Neuronal stem cell (in vitro differentiated cells): ENCODE data around the gene H6PD.
A peak's percentile ranks its signal among the peaks of the same experiment; 100 is the strongest.

Experiments
- DNase-seq: peaks from one replicate; pipeline ENCODE4 v3.0.0-alpha.2; 2013; ENCODE audit warnings: low spot score
- H2AFZ ChIP-seq: one replicate; pipeline ENCODE4 v1.6.1; 2013; ENCODE audit warnings: mild to moderate bottlenecking, low read length, inconsistent platforms
- H2AK5ac ChIP-seq: 2 replicates; pipeline ENCODE4 v1.6.1; 2013; ENCODE audit warnings: low read depth, mild to moderate bottlenecking, inconsistent platforms, low read length, moderate library complexity, mixed read lengths
- H2BK120ac ChIP-seq: 2 replicates; pipeline ENCODE4 v1.6.1; 2013; ENCODE audit warnings: low read depth, mild to moderate bottlenecking, inconsistent platforms, low read length, moderate library complexity, mixed read lengths
- H2BK12ac ChIP-seq: one replicate; pipeline ENCODE4 v1.6.1; 2013; ENCODE audit warnings: low read length, inconsistent platforms
- H2BK15ac ChIP-seq: 2 replicates; pipeline ENCODE4 v1.6.1; 2013; ENCODE audit warnings: mild to moderate bottlenecking, low read length, inconsistent platforms, mixed read lengths
- H2BK5ac ChIP-seq: one replicate; pipeline ENCODE4 v1.6.1; 2013; ENCODE audit warnings: inconsistent platforms, mild to moderate bottlenecking, low read length, moderate library complexity
- H3K14ac ChIP-seq: one replicate; pipeline ENCODE4 v1.6.1; 2013; ENCODE audit warnings: low read length, inconsistent platforms
- H3K18ac ChIP-seq: 2 replicates; pipeline ENCODE4 v1.6.1; 2013; ENCODE audit warnings: low read length, inconsistent platforms
- H3K23ac ChIP-seq: 2 replicates; pipeline ENCODE4 v1.6.1; 2013; ENCODE audit warnings: low read depth, mild to moderate bottlenecking, mixed read lengths, low read length, inconsistent platforms; ENCODE audit not compliant: poor library complexity
- H3K27ac ChIP-seq: replicated peaks from 3 replicates; pipeline ENCODE4 v1.5.1; 2013; ENCODE audit warnings: low read length, inconsistent platforms
- H3K27me3 ChIP-seq, 3 experiments: 2 replicates each; pipeline ENCODE4 v1.6.1; 2013; ENCODE audit warnings: low read length in 3 of 3, mild to moderate bottlenecking in 2 of 3, inconsistent platforms in 1 of 3, low read depth in 1 of 3, mixed read lengths in 1 of 3, moderate library complexity in 1 of 3; ENCODE audit not compliant: control insufficient read depth in 3 of 3, insufficient read depth in 3 of 3
- H3K36me3 ChIP-seq, 2 donors: replicated peaks in 1 of 2; 2 replicates each; pipeline ENCODE4 v1.6.1; 2013; ENCODE audit warnings: low read length in 2 of 2; ENCODE audit not compliant: control insufficient read depth in 2 of 2, insufficient read depth in 2 of 2
- H3K4ac ChIP-seq: 2 replicates; pipeline ENCODE4 v1.6.1; 2013; ENCODE audit warnings: inconsistent platforms, mild to moderate bottlenecking, low read length, moderate library complexity
- H3K4me1 ChIP-seq, 2 donors: 1 replicate in 1 of 2; 2 replicates in 1 of 2; pipeline ENCODE4 v1.6.1; 2013; ENCODE audit warnings: low read length in 2 of 2, low read depth in 1 of 2; ENCODE audit not compliant: control insufficient read depth in 2 of 2, insufficient read depth in 1 of 2
- H3K4me2 ChIP-seq: one replicate; pipeline ENCODE4 v1.6.1; 2013; ENCODE audit warnings: mild to moderate bottlenecking, low read length, inconsistent platforms; ENCODE audit not compliant: insufficient read depth, poor library complexity, severe bottlenecking
- H3K4me3 ChIP-seq, 2 donors: 2 replicates each; pipeline ENCODE4 v1.5.1; 2013; ENCODE audit warnings: low read length in 2 of 2, mild to moderate bottlenecking in 2 of 2, inconsistent platforms in 1 of 2, moderate library complexity in 1 of 2
- H3K79me1 ChIP-seq: one replicate; pipeline ENCODE4 v1.6.1; 2013; ENCODE audit warnings: low read depth, mild to moderate bottlenecking, inconsistent platforms, low read length, moderate library complexity
- H3K9ac ChIP-seq: one replicate; pipeline ENCODE4 v1.6.1; 2013; ENCODE audit warnings: mild to moderate bottlenecking, low read depth, low read length, inconsistent platforms; ENCODE audit not compliant: poor library complexity
- H3K9me3 ChIP-seq, 2 donors: replicated peaks in 1 of 2; 2 replicates each; pipeline versions ENCODE3 to v1.6.1; 2013; ENCODE audit warnings: low read length in 2 of 2, mild to moderate bottlenecking in 2 of 2, inconsistent platforms in 1 of 2, low read depth in 1 of 2, mixed read lengths in 1 of 2, moderate library complexity in 1 of 2; ENCODE audit not compliant: control insufficient read depth in 2 of 2, insufficient read depth in 1 of 2
- H4K8ac ChIP-seq: one replicate; pipeline ENCODE4 v1.6.1; 2013; ENCODE audit warnings: low read depth, mild to moderate bottlenecking, inconsistent platforms, low read length, moderate library complexity
- H4K91ac ChIP-seq: one replicate; pipeline ENCODE4 v1.6.1; 2013; ENCODE audit warnings: low read length, low read depth, mild to moderate bottlenecking, inconsistent platforms; ENCODE audit not compliant: poor library complexity
- WGBS, 2 donors: extraction: QIAGEN DNeasy Blood & Tissue Kit; methylation state at CpG; one replicate each; pipeline ENCODE4 v1.1.7; 2013; ENCODE audit warnings: missing lambda C conversion rate in 2 of 2, mixed read lengths in 1 of 2; ENCODE audit not compliant: insufficient read length in 2 of 2, insufficient replicate concordance in 1 of 2; ENCODE audit errors: extremely low coverage in 2 of 2; 5-methylcytosine and 5-hydroxymethylcytosine counted together

The H6PD gene

DNA sequence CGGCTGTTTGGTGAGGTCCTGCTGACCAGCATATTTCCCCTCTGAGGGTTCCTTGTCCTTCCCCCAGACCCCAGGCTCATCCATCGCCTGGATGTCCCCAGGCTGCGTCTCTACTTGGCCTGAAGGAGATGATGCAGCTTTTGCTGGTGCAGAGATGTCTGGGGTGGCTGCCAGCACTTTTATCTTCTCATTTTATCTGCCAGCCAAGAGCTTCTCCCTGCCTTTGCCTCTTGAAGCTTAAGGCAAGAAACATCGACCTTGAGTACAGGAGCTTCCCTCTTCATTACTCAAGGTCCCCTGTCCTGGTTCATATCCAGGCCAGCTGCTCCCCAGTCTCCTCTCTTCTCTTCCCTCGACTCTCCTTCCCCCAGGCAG is 9.2 kb upstream of the H6PD start:
- no peak for DNase-seq
- H3K79me1 ChIP-seq: no peaks in the 10 kb centered on the region
- H3K4me1 ChIP-seq: no peaks in the 10 kb centered on the region
- H3K9me3 ChIP-seq: no peaks in the 10 kb centered on the region
- H2BK5ac ChIP-seq: no peak overlapping the region
- H2BK15ac ChIP-seq: no peak overlapping the region
- H3K4me2 ChIP-seq: no peak overlapping the region
- no peak overlapping the region for H3K4ac ChIP-seq
- H2BK120ac ChIP-seq: peak overlapping the region; percentile 4
- no peak overlapping the region for H4K8ac ChIP-seq
- no peaks in the 10 kb centered on the region for H3K36me3 ChIP-seq
- H2AK5ac ChIP-seq: no peak overlapping the region
- H3K14ac ChIP-seq: no peak overlapping the region
- H3K18ac ChIP-seq: peak overlapping the region; percentile 4
- H3K9ac ChIP-seq: no peak overlapping the region
- H4K91ac ChIP-seq: no peak overlapping the region
- H3K27ac ChIP-seq: no peak overlapping the region
- no peak overlapping the region for H2AFZ ChIP-seq
- WGBS, 2 donors: no CpG with 5 or more reads among the region's 5 CpGs
- no peak overlapping the region for H3K23ac ChIP-seq
- H2BK12ac ChIP-seq: no peak overlapping the region
- H3K4me3 ChIP-seq: no peak overlapping the region
- peaks cover 0 to 19% (median 0%) of the 10 kb centered on the region in 3 experiments for H3K27me3 ChIP-seq

DNA sequence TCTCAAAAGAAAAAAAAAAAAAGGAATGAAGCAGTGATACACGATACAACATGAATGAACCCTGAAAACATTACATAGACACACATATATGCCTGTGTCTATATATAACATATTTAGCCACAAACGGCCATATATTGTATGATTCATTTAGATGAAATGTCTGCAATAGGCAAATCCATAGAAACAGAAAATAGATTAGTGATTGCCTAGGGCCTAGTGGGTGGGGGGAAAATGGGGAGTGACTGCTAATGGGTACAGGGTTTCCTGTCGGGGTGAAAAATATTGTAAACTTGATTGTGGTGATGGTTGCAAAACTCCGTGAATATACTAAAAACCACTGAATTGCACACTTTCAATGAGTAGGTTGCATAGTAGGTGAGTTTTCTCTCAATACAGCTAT is 6.0 kb upstream of the H6PD start:
- H3K4me3 ChIP-seq: no peak overlapping the region
- no peak overlapping the region for H2BK15ac ChIP-seq
- H3K4ac ChIP-seq: no peak overlapping the region
- H2BK12ac ChIP-seq: no peak overlapping the region
- no peak for DNase-seq
- H3K27ac ChIP-seq: no peak overlapping the region
- no peak overlapping the region for H3K14ac ChIP-seq
- H3K36me3 ChIP-seq: no peaks in the 10 kb centered on the region
- H3K4me1 ChIP-seq: peaks cover 0 to 2% of the 10 kb centered on the region in 2 donors
- no peak overlapping the region for H2BK5ac ChIP-seq
- H4K8ac ChIP-seq: no peak overlapping the region
- H2AK5ac ChIP-seq: no peak overlapping the region
- peaks cover 0 to 32% (median 0%) of the 10 kb centered on the region in 3 experiments for H3K27me3 ChIP-seq
- H3K9me3 ChIP-seq: peaks cover 0 to 2% of the 10 kb centered on the region in 2 donors
- no peak overlapping the region for H3K9ac ChIP-seq
- no peak overlapping the region for H3K18ac ChIP-seq
- H3K23ac ChIP-seq: no peak overlapping the region
- no CpG with 5 or more reads among the region's 4 CpGs for WGBS, 2 donors
- H2BK120ac ChIP-seq: no peak overlapping the region
- no peak overlapping the region for H3K4me2 ChIP-seq
- H3K79me1 ChIP-seq: no peaks in the 10 kb centered on the region
- no peak overlapping the region for H4K91ac ChIP-seq
- no peak overlapping the region for H2AFZ ChIP-seq

DNA sequence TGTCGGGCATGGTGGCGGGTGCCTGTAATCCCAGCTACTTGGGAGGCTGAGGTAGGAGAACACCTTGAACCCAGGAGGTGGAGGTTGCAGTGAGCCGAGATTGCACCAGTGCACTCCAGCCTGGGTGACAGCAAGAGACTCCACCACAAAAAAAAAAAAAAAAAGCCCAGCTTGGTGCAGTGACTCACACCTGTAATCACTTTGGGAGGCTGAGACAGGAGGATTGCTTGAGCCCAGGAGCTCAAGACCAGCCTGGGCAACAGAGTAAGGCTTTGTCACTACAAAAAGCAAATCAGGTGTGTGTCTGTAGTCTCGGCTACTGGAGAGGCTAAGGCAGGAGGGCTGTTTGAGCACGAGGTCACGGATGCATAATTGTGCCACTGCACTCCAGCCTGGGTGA is 5.0 kb upstream of the H6PD start:
- peaks cover 0 to 2% of the 10 kb centered on the region in 2 donors for H3K9me3 ChIP-seq
- H2BK120ac ChIP-seq: no peak overlapping the region
- H3K79me1 ChIP-seq: no peaks in the 10 kb centered on the region
- WGBS, 2 donors: no CpG with 5 or more reads among the region's 6 CpGs
- peaks cover 0 to 32% (median 2%) of the 10 kb centered on the region in 3 experiments for H3K27me3 ChIP-seq
- H3K14ac ChIP-seq: no peak overlapping the region
- H2BK15ac ChIP-seq: no peak overlapping the region
- H3K18ac ChIP-seq: no peak overlapping the region
- DNase-seq: no peak
- no peak overlapping the region for H3K4me2 ChIP-seq
- peaks cover 0 to 7% of the 10 kb centered on the region in 2 donors for H3K4me1 ChIP-seq
- H2AK5ac ChIP-seq: no peak overlapping the region
- H3K9ac ChIP-seq: no peak overlapping the region
- H4K8ac ChIP-seq: no peak overlapping the region
- no peak overlapping the region for H3K4me3 ChIP-seq
- H3K36me3 ChIP-seq: no peaks in the 10 kb centered on the region
- no peak overlapping the region for H3K4ac ChIP-seq
- H2AFZ ChIP-seq: no peak overlapping the region
- no peak overlapping the region for H3K27ac ChIP-seq
- H2BK12ac ChIP-seq: no peak overlapping the region
- no peak overlapping the region for H4K91ac ChIP-seq
- no peak overlapping the region for H2BK5ac ChIP-seq
- H3K23ac ChIP-seq: no peak overlapping the region

DNA sequence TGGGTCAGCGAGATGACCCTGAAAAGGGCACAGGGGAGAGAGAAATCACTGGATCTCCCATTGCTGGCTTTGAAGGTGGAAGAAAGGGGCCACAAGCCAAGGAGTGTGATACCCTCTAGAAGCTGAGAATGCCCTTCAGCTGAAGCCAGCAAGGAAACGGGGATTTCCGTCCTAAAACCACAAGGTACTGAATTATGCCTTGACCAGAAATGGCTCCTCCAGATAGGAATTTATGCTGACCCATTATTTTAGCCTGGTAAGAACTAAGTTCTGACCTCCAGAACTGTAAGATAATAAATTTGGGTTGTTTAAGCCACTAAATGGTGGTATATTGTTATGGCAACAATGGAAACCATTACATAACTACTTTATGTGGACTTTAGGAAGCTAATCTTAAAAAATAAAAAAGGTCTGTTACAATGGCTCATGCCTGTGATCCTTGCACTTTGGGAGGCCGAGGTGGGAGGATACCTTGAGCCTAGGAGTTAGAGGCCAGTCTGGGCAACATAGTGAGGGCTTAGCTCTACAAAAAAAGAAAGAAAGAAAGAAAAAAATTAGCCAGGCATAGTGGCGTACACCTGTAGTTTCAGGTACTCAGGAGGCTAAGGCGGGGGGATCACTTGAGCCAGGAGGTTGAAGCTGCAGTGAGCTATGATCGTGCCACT is 3.6 kb upstream of the H6PD start:
- no peak for DNase-seq
- Histone ChIP-seq H2AFZ (no peak overlapping the region), H3K23ac (no peak overlapping the region), H3K4ac (no peak overlapping the region), H3K4me2 (no peak overlapping the region), H3K9me3 (peaks cover 0 to 2% of the 10 kb centered on the region in 2 donors), H2AK5ac (no peak overlapping the region), H3K4me1 (peaks cover 0 to 7% of the 10 kb centered on the region in 2 donors), H3K36me3 (no peaks in the 10 kb centered on the region), H4K91ac (no peak overlapping the region), H3K79me1 (no peaks in the 10 kb centered on the region), H3K27me3 (peaks cover 0 to 23% (median 2%) of the 10 kb centered on the region in 3 experiments), H2BK15ac (no peak overlapping the region), H3K4me3 (no peak overlapping the region), H3K27ac (no peak overlapping the region), H2BK120ac (no peak overlapping the region), H3K18ac (no peak overlapping the region), H2BK12ac (no peak overlapping the region), H2BK5ac (no peak overlapping the region), H3K14ac (no peak overlapping the region), H3K9ac (no peak overlapping the region), H4K8ac (no peak overlapping the region)
- WGBS, 2 donors: no CpG with 5 or more reads among the region's 7 CpGs
